SW480 (cell line): ENCODE results near the gene MPIG6B.
A peak's percentile ranks its signal among the peaks of the same experiment; 100 is the strongest.

Experiments
- DNase-seq: peaks from one replicate; pipeline ENCODE4 v3.0.0-alpha.2; 2016; ENCODE audit warnings: low spot score

Gene MPIG6B

DNA sequence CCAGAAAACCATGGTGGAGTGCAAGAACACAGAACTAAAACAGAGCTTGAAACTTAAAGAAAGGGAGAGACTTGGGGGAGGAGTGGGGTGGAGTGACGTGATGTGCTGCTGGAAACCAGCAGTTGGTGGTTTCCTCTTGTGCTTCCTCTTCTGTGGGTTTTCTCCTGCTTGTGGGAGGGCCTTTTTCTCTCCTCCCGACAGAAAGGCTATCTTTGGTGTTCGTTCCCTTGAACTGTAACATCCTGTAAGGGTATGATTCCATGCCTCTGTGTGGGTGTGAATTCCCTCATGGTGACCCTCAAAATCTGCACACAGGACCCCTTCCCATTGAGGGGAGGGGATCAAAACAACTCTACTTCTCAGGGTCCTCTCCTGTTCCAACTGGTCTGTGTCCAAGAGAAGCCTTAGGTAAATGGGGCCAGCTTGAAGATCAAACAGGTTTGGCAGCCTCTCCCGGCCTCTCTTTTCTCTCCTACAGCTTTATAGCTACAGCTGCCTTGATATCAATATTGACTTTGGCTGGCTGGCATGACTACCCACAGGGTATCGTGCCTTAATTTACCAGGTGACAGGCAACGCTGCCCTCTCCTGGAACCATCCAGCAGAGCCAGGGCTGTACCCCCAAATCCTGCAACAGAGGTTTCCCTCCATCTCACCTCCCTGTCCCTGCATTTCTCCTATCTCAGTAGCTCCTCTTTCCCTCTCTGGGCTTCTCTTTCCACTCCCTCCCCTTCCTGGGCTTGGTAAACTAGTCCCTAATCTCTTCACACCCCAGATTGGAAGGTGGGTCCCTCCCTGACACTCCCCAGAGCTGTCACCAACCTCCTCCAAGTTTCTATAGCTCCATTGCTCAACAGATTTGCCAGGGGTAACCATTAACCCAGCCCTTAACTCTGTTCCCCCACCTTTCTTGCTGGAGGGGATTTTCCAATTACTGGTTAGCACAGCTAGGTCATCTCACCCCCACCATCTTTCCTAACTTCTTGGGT, 15.1 kb downstream of the MPIG6B start:
- DNase-seq = peak; percentile 90

GRCh38 chr6:31739639-31740396, 16.6 kb downstream of the MPIG6B start, which contains the start of gene MSH5:
TSS of gene MSH5 (plus strand) at chr6:31740005. CDS start at chr6:31740467, 462 bp downstream.
- DNase-seq = peak; percentile 98

GRCh38 chr6:31740397-31741223, 17.4 kb downstream of the MPIG6B start:
- DNase-seq = no peak

GRCh38 chr6:31741815-31742214, 18.6 kb downstream of the MPIG6B start:
- DNase-seq = no peak

DNA sequence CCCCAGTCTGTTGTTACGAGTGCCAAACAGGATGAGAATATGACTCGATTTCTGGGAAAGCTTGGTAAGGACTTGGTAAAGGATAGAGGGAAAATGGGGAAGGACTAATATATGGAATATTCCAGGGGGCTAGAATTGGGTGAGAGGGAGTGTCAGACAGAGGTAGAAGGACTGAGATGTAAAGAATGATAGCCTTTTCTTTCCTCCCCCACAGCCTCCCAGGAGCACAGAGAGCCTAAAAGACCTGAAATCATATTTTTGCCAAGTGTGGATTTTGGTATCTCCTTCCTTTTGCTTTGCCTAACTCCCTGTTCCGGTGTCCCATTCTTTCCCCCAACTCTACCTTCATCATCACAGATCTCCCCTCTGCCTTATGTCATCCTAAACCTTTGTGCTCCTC, 19.7 kb downstream of the MPIG6B start:
- no peak for DNase-seq

DNA sequence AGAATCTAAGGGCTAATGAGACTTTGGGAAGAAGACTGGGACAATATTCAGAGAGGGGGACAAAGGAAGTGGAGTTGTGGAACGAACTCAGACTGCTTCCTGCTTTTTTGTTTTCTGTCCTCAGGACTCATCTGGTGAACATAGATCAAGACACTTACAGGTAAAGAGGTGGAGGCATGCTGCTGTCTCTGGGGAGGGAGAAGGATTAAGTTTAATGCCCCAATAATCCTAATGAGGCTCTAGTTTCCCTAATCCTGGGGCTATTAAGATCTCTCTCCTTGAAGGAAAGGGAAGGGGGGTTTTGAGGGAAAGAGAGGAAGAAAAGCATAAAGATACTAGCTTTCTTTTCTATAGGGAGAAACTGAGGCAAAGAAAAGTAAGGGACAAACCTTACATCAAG, 21.2 kb downstream of the MPIG6B start:
- no peak for DNase-seq

DNA sequence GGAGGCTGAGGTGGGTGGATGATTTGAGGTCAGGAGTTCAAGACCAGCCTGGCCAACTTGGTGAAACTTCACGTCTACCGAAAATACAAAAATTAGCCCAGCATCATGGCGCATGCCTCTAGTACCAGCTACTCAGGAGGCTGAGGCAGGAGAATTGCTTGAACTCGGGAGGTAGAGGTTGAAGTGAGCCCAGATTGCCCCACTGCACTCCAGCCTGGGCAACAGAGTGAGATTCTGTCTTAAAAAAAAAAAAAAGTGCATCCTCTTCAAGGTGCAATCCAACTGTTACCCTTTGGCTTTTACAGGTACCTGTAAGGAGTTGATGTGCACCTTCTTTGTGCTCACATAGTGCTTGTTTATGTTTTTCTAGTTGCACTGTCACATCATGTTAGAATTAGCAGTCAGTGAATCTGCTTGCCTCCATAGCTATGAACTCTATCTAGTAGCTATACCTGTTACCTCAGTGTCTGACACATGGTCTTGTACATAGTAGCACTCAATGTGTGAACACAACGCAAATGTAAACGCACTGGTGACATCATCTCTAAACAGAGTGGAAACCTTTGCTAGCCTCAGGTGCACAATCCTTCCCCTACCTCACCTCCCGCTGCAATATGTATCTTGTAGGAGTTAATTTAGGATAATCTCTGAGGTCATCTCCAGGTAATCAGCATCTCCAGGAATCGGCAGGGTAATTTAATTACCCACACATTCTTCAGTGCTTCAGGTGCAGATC, 26.3 kb downstream of the MPIG6B start:
- DNase-seq = no peak

GRCh38 chr6:31750411-31751022, 27.3 kb downstream of the MPIG6B start:
- DNase-seq = no peak

DNA sequence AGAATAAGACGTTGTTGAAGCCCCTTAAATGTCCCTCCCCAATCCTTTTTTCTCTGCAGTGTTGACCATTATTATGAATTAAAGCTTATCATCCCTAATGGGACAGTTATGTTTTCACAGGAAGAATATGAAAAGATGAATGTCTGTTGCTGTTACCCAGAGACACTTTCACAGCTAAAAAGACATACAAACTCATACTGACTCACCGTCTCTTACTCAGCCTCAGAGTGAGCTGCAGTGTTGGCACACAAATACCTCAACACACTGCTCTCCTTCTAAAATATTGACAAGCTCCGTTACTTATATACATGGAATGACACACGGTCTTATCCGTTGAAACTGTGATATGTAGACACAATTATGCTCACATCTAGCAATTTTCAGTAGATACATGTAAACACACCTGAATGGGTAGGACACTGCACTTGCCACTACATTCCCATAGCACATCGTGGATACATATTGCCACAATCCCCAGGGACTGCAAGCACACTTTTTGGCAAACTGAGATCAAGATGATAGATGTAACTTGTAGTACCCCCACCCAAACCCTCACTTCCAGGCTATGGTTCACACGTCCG, 29.7 kb downstream of the MPIG6B start:
- DNase-seq = no peak

GRCh38 chr6:31758281-31758680, 35.1 kb downstream of the MPIG6B start:
- no peak for DNase-seq

GRCh38 chr6:31760790-31761189, 37.6 kb downstream of the MPIG6B start:
- no peak for DNase-seq

DNA sequence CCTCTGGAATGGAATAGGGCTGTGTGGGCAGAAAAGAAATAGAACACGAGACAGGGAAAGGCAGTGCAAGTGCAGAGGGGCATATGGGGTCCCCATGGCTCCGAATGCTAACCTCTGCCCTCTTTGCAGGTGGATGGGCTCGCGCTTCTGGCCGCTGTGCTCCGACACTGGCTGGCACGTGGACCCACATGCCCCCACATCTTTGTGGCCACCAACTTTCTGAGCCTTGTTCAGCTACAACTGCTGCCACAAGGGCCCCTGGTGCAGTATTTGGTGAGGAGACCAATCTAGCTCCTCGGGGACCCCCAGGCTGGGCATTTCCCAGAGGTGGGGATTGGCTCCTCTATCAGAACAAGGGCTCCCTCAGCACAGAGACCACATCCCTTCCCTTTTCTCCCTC, 38.2 kb downstream of the MPIG6B start:
- no peak for DNase-seq

DNA sequence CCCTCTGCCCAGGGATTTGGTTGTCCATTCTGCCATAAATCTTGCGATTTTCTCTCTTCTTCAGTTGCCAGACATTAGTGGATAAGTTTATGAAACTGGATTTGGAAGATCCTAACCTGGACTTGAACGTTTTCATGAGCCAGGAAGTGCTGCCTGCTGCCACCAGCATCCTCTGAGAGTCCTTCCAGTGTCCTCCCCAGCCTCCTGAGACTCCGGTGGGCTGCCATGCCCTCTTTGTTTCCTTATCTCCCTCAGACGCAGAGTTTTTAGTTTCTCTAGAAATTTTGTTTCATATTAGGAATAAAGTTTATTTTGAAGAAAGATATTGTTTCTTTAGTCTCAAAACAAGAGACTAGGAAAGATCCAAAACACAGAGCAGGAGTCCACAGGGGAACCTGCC, 39.2 kb downstream of the MPIG6B start, which contains the start of gene SAPCD1:
Gene SAPCD1 (plus strand): TSS at position 301 of the 400 bp plus-strand sequence. CDS start 399 bp downstream, outside the sequence.
- no peak for DNase-seq

- no peak for DNase-seq
These were observed 39.9 kb downstream of the MPIG6B start for GRCh38 chr6:31762878-31763618.

DNA sequence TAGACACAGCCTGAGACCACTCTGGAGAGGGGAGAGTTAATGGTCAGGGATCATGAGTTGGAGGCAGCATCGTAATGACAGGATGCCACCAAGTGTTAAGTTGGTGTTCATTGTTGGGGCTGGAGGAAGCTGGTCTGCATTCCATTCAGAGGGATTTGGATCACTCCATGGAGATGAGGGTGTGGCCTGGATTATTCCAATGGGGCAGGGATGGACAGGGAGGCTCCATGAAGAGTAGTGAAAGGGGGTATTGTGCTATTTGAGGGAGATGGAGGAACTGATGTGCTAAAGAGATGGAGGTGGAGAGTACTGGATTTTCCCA, 40.4 kb downstream of the MPIG6B start:
- DNase-seq = peak; percentile 71

- no peak for DNase-seq
These were observed 41.0 kb downstream of the MPIG6B start for GRCh38 chr6:31764198-31764597.

DNA sequence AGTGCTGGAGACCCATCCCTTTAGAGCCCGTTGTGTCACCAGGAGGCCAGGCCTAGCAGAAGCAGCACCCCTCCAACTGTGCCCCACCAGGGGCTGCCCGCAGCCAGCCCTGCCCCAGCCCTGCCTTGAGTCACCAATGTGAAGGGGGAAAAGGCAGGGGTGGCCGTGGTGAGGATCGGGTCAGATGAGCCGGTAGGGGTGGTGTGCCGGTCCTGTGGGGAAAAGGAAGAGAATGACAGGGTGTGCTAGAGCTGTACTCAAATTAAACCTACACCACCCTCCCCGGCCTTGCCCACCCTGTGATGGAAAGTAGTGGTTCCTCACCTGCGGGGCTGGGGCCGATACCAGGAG, 42.4 kb downstream of the MPIG6B start:
- DNase-seq = no peak

DNA sequence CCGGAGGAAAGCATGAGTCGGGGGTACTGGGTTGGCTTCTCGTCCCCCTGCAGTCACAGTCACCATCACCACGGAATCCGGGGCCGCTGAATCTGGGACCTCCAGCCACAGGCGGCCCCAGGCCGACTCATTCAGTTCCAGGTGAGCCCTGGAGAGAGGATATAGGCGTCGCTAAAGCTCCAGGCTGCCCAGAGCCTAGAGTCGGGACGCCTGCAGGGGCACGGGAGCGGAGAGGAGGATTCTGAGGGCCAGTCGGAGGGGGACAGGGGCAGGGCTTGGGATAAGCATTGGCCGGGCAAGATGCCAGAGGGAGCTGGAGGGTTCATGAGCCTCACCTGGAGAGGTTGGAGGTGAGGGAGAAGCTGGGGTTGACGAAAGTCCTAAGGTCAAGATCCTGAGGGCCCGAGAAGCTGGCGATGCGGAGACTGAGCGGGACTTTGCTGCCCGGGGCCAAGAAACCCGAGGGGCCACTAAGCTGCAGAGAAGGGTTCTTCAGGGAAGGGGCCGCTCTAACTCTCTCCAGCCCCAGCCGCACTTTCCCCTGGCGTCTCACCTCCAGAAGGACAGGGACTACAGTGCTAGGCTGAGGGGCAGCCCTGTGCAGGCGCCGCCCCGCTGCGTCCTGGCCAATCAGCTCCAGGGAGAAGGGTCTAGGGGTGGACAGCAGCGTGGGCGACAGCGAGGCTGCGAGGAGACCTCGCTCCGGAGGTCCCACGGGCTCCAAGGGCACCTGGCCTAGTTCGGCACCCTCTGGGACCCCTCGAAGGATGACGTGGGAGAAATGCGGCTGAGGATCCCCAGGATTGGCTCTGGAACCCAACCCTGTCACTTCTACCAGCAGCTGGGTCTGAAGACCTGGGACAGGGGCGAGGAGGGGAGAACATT, 43.0 kb downstream of the MPIG6B start:
- no peak for DNase-seq

GRCh38 chr6:31767096-31767645, 44.0 kb downstream of the MPIG6B start:
- no peak for DNase-seq
